ENCODE measurements around the gene RMI2. TPM values are rescaled to one million over a fixed set of nuclear protein-coding genes. Genes with fewer than 3 reads are reported as not detected.

The RMI2 gene
- total and polyA plus RNA-seq, 2 donors (not counting 1 experiment from before 2014, with no cell fraction given): 6.6 to 6.8 TPM

GRCh38 chr16:11309895-11310633 is 35.2 kb upstream of the RMI2 start:
- Histone ChIP-seq H4K20me1 (ENCODE audit: control insufficient read depth, extremely low read depth, insufficient read depth, low read length) (no peaks in the 10 kb centered on the region), H3K4me2 (ENCODE audit: extremely low read depth, insufficient read depth, low read length) (no peak overlapping the region), H3K4me1 (ENCODE audit: control insufficient read depth, extremely low read depth, insufficient read depth, low read length) (peaks cover 7% of the 10 kb centered on the region), H3K27me3 (ENCODE audit: control insufficient read depth, insufficient read depth, low read length) (no peaks in the 10 kb centered on the region), H2AFZ (ENCODE audit: low read length) (no peak overlapping the region), H3K27ac (ENCODE audit: insufficient read depth, low read length) (no peak overlapping the region), H3K9me3 (ENCODE audit: control insufficient read depth, insufficient read depth, low read depth, low read length) (no peaks in the 10 kb centered on the region), H3K36me3 (ENCODE audit: control insufficient read depth, insufficient read depth, low read length) (no peaks in the 10 kb centered on the region), H3K9ac (ENCODE audit: insufficient read depth, low read length) (no peak overlapping the region), H3K79me2 (ENCODE audit: control insufficient read depth, insufficient read depth, low read length) (no peaks in the 10 kb centered on the region), H3K4me3 (replicated peaks in 1 of 4; ENCODE audit: control extremely low read depth in 1 of 4, insufficient read depth in 1 of 4, low read depth in 3 of 4, low read length in 4 of 4) (no peak overlapping the region)
- TF ChIP-seq CTCF (conservative IDR thresholded peaks at IDR 0.05 in 1 of 2, IDR thresholded peaks at IDR 0.05 in 1 of 2; ENCODE audit: low read depth in 1 of 2, low read length in 2 of 2): no peak
- TF ChIP-seq EZH2 (IDR thresholded peaks at IDR 0.05; ENCODE audit: low read length, missing control alignments): no peak
- DNase-seq (ENCODE audit: low read depth in 2 of 2): no peak

DNA sequence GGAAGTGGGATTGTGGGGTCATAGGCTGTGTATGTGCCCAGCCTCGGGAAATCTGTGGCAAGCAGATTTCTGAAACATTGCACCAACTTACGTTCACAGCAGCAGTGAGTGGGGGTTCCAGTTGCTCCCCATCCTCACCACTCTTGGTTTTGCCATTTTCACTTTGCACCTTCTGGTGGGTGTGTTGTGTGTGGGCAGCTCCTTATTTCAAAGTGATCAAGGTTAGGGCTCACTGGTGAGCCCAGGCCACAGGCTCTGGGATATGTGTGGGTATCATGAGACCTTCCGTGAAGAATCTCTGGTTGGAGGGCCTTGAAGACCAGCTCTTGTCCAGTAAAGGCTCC is 34.7 kb upstream of the RMI2 start:
- H3K36me3 ChIP-seq (ENCODE audit: control insufficient read depth, insufficient read depth, low read length): no peaks in the 10 kb centered on the region

DNA sequence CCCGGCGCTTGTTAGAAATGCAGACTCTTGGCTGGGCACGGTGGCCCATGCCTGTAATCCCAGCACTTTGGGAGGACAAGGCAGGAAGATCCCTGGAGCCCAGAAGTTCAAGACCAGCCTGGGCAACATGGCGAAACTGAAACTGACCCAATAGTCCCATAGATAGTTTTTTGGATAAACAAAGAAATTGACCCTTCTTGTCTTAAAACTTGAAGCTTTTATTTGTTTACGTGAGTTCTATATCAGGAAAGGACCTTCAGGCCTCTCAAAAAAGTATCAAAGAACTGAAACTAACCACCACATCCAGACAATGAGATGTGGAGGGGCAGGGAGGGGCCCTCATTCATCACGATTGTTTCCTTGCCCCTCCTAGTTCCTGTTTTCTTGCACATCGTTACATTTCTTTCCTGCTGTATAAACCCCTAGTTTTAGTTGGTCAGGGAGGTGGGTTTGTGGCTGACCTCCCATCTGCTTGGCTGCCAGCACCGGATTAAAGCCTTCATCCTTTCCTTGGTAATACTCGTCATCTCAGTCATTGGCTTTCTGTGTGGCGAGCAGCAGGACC is 34.2 kb upstream of the RMI2 start:
- Histone ChIP-seq H3K27ac (ENCODE audit: insufficient read depth, low read length) (no peak overlapping the region), H3K4me3 (replicated peaks in 1 of 4; ENCODE audit: control extremely low read depth in 1 of 4, insufficient read depth in 1 of 4, low read depth in 3 of 4, low read length in 4 of 4) (no peak overlapping the region), H4K20me1 (ENCODE audit: control insufficient read depth, extremely low read depth, insufficient read depth, low read length) (no peaks in the 10 kb centered on the region), H3K36me3 (ENCODE audit: control insufficient read depth, insufficient read depth, low read length) (no peaks in the 10 kb centered on the region), H3K9me3 (ENCODE audit: control insufficient read depth, insufficient read depth, low read depth, low read length) (no peaks in the 10 kb centered on the region), H3K27me3 (ENCODE audit: control insufficient read depth, insufficient read depth, low read length) (no peaks in the 10 kb centered on the region), H3K79me2 (ENCODE audit: control insufficient read depth, insufficient read depth, low read length) (no peaks in the 10 kb centered on the region), H3K9ac (ENCODE audit: insufficient read depth, low read length) (no peak overlapping the region), H3K4me1 (ENCODE audit: control insufficient read depth, extremely low read depth, insufficient read depth, low read length) (peaks cover 7% of the 10 kb centered on the region), H2AFZ (ENCODE audit: low read length) (no peak overlapping the region), H3K4me2 (ENCODE audit: extremely low read depth, insufficient read depth, low read length) (no peak overlapping the region)
- no peak for TF ChIP-seq CTCF (conservative IDR thresholded peaks at IDR 0.05 in 1 of 2, IDR thresholded peaks at IDR 0.05 in 1 of 2; ENCODE audit: low read depth in 1 of 2, low read length in 2 of 2)
- TF ChIP-seq EZH2 (IDR thresholded peaks at IDR 0.05; ENCODE audit: low read length, missing control alignments): no peak
- peak in 1 of 2 donors; percentile 35 for DNase-seq (ENCODE audit: low read depth in 2 of 2)

More for the DNA sequence above, 34.7 kb upstream of the RMI2 start:
- H3K9me3 ChIP-seq (ENCODE audit: control insufficient read depth, insufficient read depth, low read depth, low read length): no peaks in the 10 kb centered on the region
- no peak overlapping the region for H3K27ac ChIP-seq (ENCODE audit: insufficient read depth, low read length)
- peaks cover 7% of the 10 kb centered on the region for H3K4me1 ChIP-seq (ENCODE audit: control insufficient read depth, extremely low read depth, insufficient read depth, low read length)
- no peak overlapping the region for H3K4me2 ChIP-seq (ENCODE audit: extremely low read depth, insufficient read depth, low read length)
- no peaks in the 10 kb centered on the region for H4K20me1 ChIP-seq (ENCODE audit: control insufficient read depth, extremely low read depth, insufficient read depth, low read length)
- TF ChIP-seq CTCF (conservative IDR thresholded peaks at IDR 0.05 in 1 of 2, IDR thresholded peaks at IDR 0.05 in 1 of 2; ENCODE audit: low read depth in 1 of 2, low read length in 2 of 2) (no peak), EZH2 (IDR thresholded peaks at IDR 0.05; ENCODE audit: low read length, missing control alignments) (no peak)
- DNase-seq (ENCODE audit: low read depth in 2 of 2): no peak
- H2AFZ ChIP-seq (ENCODE audit: low read length): no peak overlapping the region
- no peaks in the 10 kb centered on the region for H3K27me3 ChIP-seq (ENCODE audit: control insufficient read depth, insufficient read depth, low read length)
- H3K4me3 ChIP-seq (replicated peaks in 1 of 4; ENCODE audit: control extremely low read depth in 1 of 4, insufficient read depth in 1 of 4, low read depth in 3 of 4, low read length in 4 of 4): no peak overlapping the region
- no peaks in the 10 kb centered on the region for H3K79me2 ChIP-seq (ENCODE audit: control insufficient read depth, insufficient read depth, low read length)
- no peak overlapping the region for H3K9ac ChIP-seq (ENCODE audit: insufficient read depth, low read length)
